ENCODE data around the gene SH3RF3. TPM values are rescaled to one million over a fixed set of nuclear protein-coding genes. Genes with fewer than 3 reads are reported as not detected.
A peak's percentile ranks its signal among the peaks of the same experiment; 100 is the strongest.

Gene SH3RF3
- total and polyA plus RNA-seq, 2 donors (not counting 1 experiment from before 2014, with no cell fraction given) = 8.3 to 10.1 TPM

GRCh38 chr2:109350526-109350925, 221.5 kb downstream of the SH3RF3 start:
- TF ChIP-seq CTCF (conservative IDR thresholded peaks at IDR 0.05 in 1 of 2, IDR thresholded peaks at IDR 0.05 in 1 of 2; ENCODE audit: low read depth in 1 of 2, low read length in 2 of 2) (no peak), EZH2 (IDR thresholded peaks at IDR 0.05; ENCODE audit: low read length, missing control alignments) (no peak)
- peak in 1 of 2 donors; percentile 32 for DNase-seq (ENCODE audit: low read depth in 2 of 2)

GRCh38 chr2:109351164-109351756, 222.3 kb downstream of the SH3RF3 start:
- Histone ChIP-seq H3K4me2 (ENCODE audit: extremely low read depth, insufficient read depth, low read length) (peak overlapping the region; percentile 42), H3K4me3 (replicated peaks in 1 of 4; ENCODE audit: control extremely low read depth in 1 of 4, insufficient read depth in 1 of 4, low read depth in 3 of 4, low read length in 4 of 4) (no peak overlapping the region), H3K9ac (ENCODE audit: insufficient read depth, low read length) (no peak overlapping the region), H3K4me1 (ENCODE audit: control insufficient read depth, extremely low read depth, insufficient read depth, low read length) (peaks cover 17% of the 10 kb centered on the region), H3K9me3 (ENCODE audit: control insufficient read depth, insufficient read depth, low read depth, low read length) (no peaks in the 10 kb centered on the region), H3K27ac (ENCODE audit: insufficient read depth, low read length) (peak overlapping the region; percentile 46), H2AFZ (ENCODE audit: low read length) (no peak overlapping the region), H3K79me2 (ENCODE audit: control insufficient read depth, insufficient read depth, low read length) (no peaks in the 10 kb centered on the region), H4K20me1 (ENCODE audit: control insufficient read depth, extremely low read depth, insufficient read depth, low read length) (no peaks in the 10 kb centered on the region), H3K27me3 (ENCODE audit: control insufficient read depth, insufficient read depth, low read length) (no peaks in the 10 kb centered on the region), H3K36me3 (ENCODE audit: control insufficient read depth, insufficient read depth, low read length) (no peaks in the 10 kb centered on the region)
- DNase-seq (ENCODE audit: low read depth in 2 of 2) = peak; percentile 84 to 86
- no peak for TF ChIP-seq EZH2 (IDR thresholded peaks at IDR 0.05; ENCODE audit: low read length, missing control alignments)
- TF ChIP-seq CTCF (conservative IDR thresholded peaks at IDR 0.05 in 1 of 2, IDR thresholded peaks at IDR 0.05 in 1 of 2; ENCODE audit: low read depth in 1 of 2, low read length in 2 of 2) = no peak

More at GRCh38 chr2:109350526-109350925, 221.5 kb downstream of the SH3RF3 start:
- H3K27me3 ChIP-seq (ENCODE audit: control insufficient read depth, insufficient read depth, low read length) = no peaks in the 10 kb centered on the region
- no peaks in the 10 kb centered on the region for H3K36me3 ChIP-seq (ENCODE audit: control insufficient read depth, insufficient read depth, low read length)
- H3K9ac ChIP-seq (ENCODE audit: insufficient read depth, low read length) = no peak overlapping the region
- H4K20me1 ChIP-seq (ENCODE audit: control insufficient read depth, extremely low read depth, insufficient read depth, low read length) = no peaks in the 10 kb centered on the region
- peaks cover 17% of the 10 kb centered on the region for H3K4me1 ChIP-seq (ENCODE audit: control insufficient read depth, extremely low read depth, insufficient read depth, low read length)
- H3K4me2 ChIP-seq (ENCODE audit: extremely low read depth, insufficient read depth, low read length) = no peak overlapping the region
- peak overlapping the region; percentile 46 for H3K27ac ChIP-seq (ENCODE audit: insufficient read depth, low read length)
- H3K9me3 ChIP-seq (ENCODE audit: control insufficient read depth, insufficient read depth, low read depth, low read length) = no peaks in the 10 kb centered on the region
- H3K79me2 ChIP-seq (ENCODE audit: control insufficient read depth, insufficient read depth, low read length) = no peaks in the 10 kb centered on the region
- no peak overlapping the region for H2AFZ ChIP-seq (ENCODE audit: low read length)
- H3K4me3 ChIP-seq (replicated peaks in 1 of 4; ENCODE audit: control extremely low read depth in 1 of 4, insufficient read depth in 1 of 4, low read depth in 3 of 4, low read length in 4 of 4) = no peak overlapping the region

GRCh38 chr2:109352056-109352897, 223.3 kb downstream of the SH3RF3 start:
- H3K4me1 ChIP-seq (ENCODE audit: control insufficient read depth, extremely low read depth, insufficient read depth, low read length) = peaks cover 17% of the 10 kb centered on the region
- DNase-seq (ENCODE audit: low read depth in 2 of 2) = no peak
- TF ChIP-seq EZH2 (IDR thresholded peaks at IDR 0.05; ENCODE audit: low read length, missing control alignments) = no peak
- no peaks in the 10 kb centered on the region for H3K36me3 ChIP-seq (ENCODE audit: control insufficient read depth, insufficient read depth, low read length)
- no peaks in the 10 kb centered on the region for H3K9me3 ChIP-seq (ENCODE audit: control insufficient read depth, insufficient read depth, low read depth, low read length)
- no peak overlapping the region for H3K9ac ChIP-seq (ENCODE audit: insufficient read depth, low read length)
- no peaks in the 10 kb centered on the region for H4K20me1 ChIP-seq (ENCODE audit: control insufficient read depth, extremely low read depth, insufficient read depth, low read length)
- H3K4me3 ChIP-seq (replicated peaks in 1 of 4; ENCODE audit: control extremely low read depth in 1 of 4, insufficient read depth in 1 of 4, low read depth in 3 of 4, low read length in 4 of 4) = no peak overlapping the region
- no peak overlapping the region for H2AFZ ChIP-seq (ENCODE audit: low read length)
- no peaks in the 10 kb centered on the region for H3K27me3 ChIP-seq (ENCODE audit: control insufficient read depth, insufficient read depth, low read length)
- H3K79me2 ChIP-seq (ENCODE audit: control insufficient read depth, insufficient read depth, low read length) = no peaks in the 10 kb centered on the region
- H3K4me2 ChIP-seq (ENCODE audit: extremely low read depth, insufficient read depth, low read length) = no peak overlapping the region
- no peak overlapping the region for H3K27ac ChIP-seq (ENCODE audit: insufficient read depth, low read length)

Data from fibroblast of lung (primary cell).